K562 (cell line): ENCODE data around the gene BMP10. TPM values are rescaled to one million over a fixed set of nuclear protein-coding genes. Genes with fewer than 3 reads are reported as not detected.
A peak's percentile ranks its signal among the peaks of the same experiment; 100 is the strongest.

Experiments
- ASH1L ChIP-seq: fragments of 450-650 bp; IDR thresholded peaks from 2 replicates; pipeline ENCODE4 v1.6.1; 2018; ENCODE audit warnings: borderline replicate concordance, mild to moderate bottlenecking, low read depth; ENCODE audit not compliant: partially characterized antibody
- BACH1 ChIP-seq: fragments of 200-800 bp; sonication (Bioruptor generic); IDR thresholded peaks from 2 replicates; pipeline ENCODE4 v1.6.1; 2016; ENCODE audit warnings: missing genetic modification characterization, missing compliant biosample characterization
- BHLHE40 ChIP-seq: IDR thresholded peaks from 2 replicates; pipeline ENCODE4 v1.6.1; 2011; ENCODE audit warnings: low read length, improper control_type of control experiment
- BRF1 ChIP-seq: IDR thresholded peaks from 3 replicates; pipeline ENCODE4 v1.6.1; 2011; ENCODE audit warnings: borderline replicate concordance, mild to moderate bottlenecking; ENCODE audit not compliant: insufficient read length; ENCODE audit errors: extremely low read depth
- CREBBP ChIP-seq: IDR thresholded peaks from one replicate; pipeline ENCODE4 v1.6.1; 2012; ENCODE audit warnings: low read depth, mild to moderate bottlenecking, control low read depth, inconsistent platforms, low read length
- EP400 ChIP-seq: fragments of 450-650 bp; IDR thresholded peaks from 2 replicates; pipeline ENCODE4 v1.6.1; 2017; ENCODE audit warnings: antibody characterized with exemption, mild to moderate bottlenecking, moderate library complexity
- JUN ChIP-seq, 2 experiments: sonication (generic) in 1 of 2; formaldehyde crosslinking in 1 of 2; IDR thresholded peaks; 2 replicates each; pipeline versions ENCODE4 v1.6.1 to v1.8.0; 2012 to 2022; ENCODE audit warnings: borderline replicate concordance in 2 of 2, mild to moderate bottlenecking in 2 of 2, improper control_type of control experiment in 1 of 2, low read depth in 1 of 2, low read length in 1 of 2, missing genetic modification reagents in 1 of 2
- MEF2A ChIP-seq: IDR thresholded peaks from 2 replicates; pipeline ENCODE4 v1.6.1; 2011; ENCODE audit warnings: low read depth, mild to moderate bottlenecking, low read length, moderate library complexity; ENCODE audit not compliant: control insufficient read depth
- MEF2D ChIP-seq: conservative IDR thresholded peaks from 2 replicates; pipeline ENCODE4 v1.6.1; 2016; ENCODE audit warnings: low read depth, missing genetic modification characterization, missing compliant biosample characterization
- MITF ChIP-seq: IDR thresholded peaks from 2 replicates; pipeline ENCODE4 v1.6.1; 2014; ENCODE audit warnings: antibody characterized with exemption
- MTA3 ChIP-seq: fragments of 450-650 bp; formaldehyde crosslinking; IDR thresholded peaks from 2 replicates; pipeline ENCODE4 v1.6.1; 2017; ENCODE audit warnings: mild to moderate bottlenecking, borderline replicate concordance
- NCOA2 ChIP-seq, 2 experiments: fragments of 450-650 bp; IDR thresholded peaks; 2 replicates each; pipeline ENCODE4 v1.6.1; 2018; ENCODE audit warnings: mild to moderate bottlenecking in 2 of 2, moderate library complexity in 1 of 2; ENCODE audit not compliant: partially characterized antibody in 2 of 2
- NFRKB ChIP-seq: fragments of 450-650 bp; IDR thresholded peaks from 2 replicates; pipeline ENCODE4 v1.6.1; 2016; ENCODE audit warnings: low read depth
- NR2C2 ChIP-seq, 2 experiments: fragments of 200-800 bp in 1 of 2; sonication (Bioruptor generic) in 1 of 2; sonication (generic) in 1 of 2; formaldehyde crosslinking in 1 of 2; IDR thresholded peaks; 2 replicates each; pipeline versions ENCODE4 v1.6.1 to v1.8.0; 2016 to 2022; ENCODE audit warnings: mild to moderate bottlenecking in 1 of 2, missing compliant biosample characterization in 1 of 2, missing genetic modification characterization in 1 of 2, missing genetic modification reagents in 1 of 2
- RAD51 ChIP-seq: fragments of 450-650 bp; IDR thresholded peaks from 2 replicates; pipeline ENCODE4 v1.7.1; 2016; ENCODE audit warnings: low read depth, mild to moderate bottlenecking, borderline replicate concordance
- RBM22 ChIP-seq: fragments of 200-400 bp; formaldehyde crosslinking; IDR thresholded peaks from 2 replicates; pipeline ENCODE4 v1.6.1; 2018; ENCODE audit warnings: low read length, low read depth; ENCODE audit not compliant: poor library complexity, severe bottlenecking
- RCOR1 ChIP-seq, 2 experiments: IDR thresholded peaks; 2 replicates each; pipeline ENCODE4 v1.6.1; 2012; ENCODE audit warnings: low read depth in 2 of 2, low read length in 2 of 2, borderline replicate concordance in 1 of 2, improper control_type of control experiment in 1 of 2
- TFAP4 ChIP-seq: sonication (generic); formaldehyde crosslinking; IDR thresholded peaks from 2 replicates; pipeline ENCODE4 v1.8.0; 2022; ENCODE audit warnings: missing genetic modification reagents, mild to moderate bottlenecking, moderate library complexity, borderline replicate concordance
- ZNF24 ChIP-seq: fragments of 450-650 bp; IDR thresholded peaks from 2 replicates; pipeline ENCODE4 v1.6.1; 2016
- ZNF280B ChIP-seq: fragments of 250-450 bp; sonication (Bioruptor Pico); IDR thresholded peaks from 2 replicates; pipeline ENCODE4 v1.5.1; 2021; ENCODE audit warnings: mild to moderate bottlenecking
- polyA plus RNA-seq, 8 experiments: library from polyadenylated mRNA; depleted of rRNA in 4 of 8; stranded (reverse) in 5 of 8; unstranded in 3 of 8; fragments of >200 nt; fragmentation: Nextera tagmentation in 2 of 8; fragmentation: Illumina TruSeq in 1 of 8; extraction: Ambion mirVana in 2 of 8; extraction: Trizol in 1 of 8; gene quantifications; 2 replicates each; pipeline versions ENCODE4 v1.2.1 to v1.2.3, GENCODE V29; 2011 to 2014; ENCODE audit warnings: inconsistent platforms in 1 of 8, missing spikeins in 1 of 8
- total RNA-seq, 7 experiments: library from RNA; depleted of rRNA in 6 of 7; stranded (reverse); fragments of >200 nt in 6 of 7; fragmentation: Illumina TruSeq in 2 of 7; extraction: Trizol in 2 of 7; gene quantifications; 2 replicates each; pipeline versions ENCODE4 v1.2.1 to v1.2.3, GENCODE V29; 2011 to 2021; ENCODE audit warnings: low replicate concordance in 1 of 7
- TF ChIP-seq, protein P1 (sequence below): fragments of 200-800 bp; sonication (Bioruptor generic); IDR thresholded peaks from 2 replicates; pipeline ENCODE4 v1.6.1; 2017; ENCODE audit warnings: missing genetic modification characterization, missing compliant biosample characterization

The BMP10 gene
- total and polyA plus RNA-seq, 9 of the 15 experiments (the other 6 are each of a cell fraction or from before 2014, with no cell fraction given), result 0.11 to 0.91 (median 0.43) TPM

DNA sequence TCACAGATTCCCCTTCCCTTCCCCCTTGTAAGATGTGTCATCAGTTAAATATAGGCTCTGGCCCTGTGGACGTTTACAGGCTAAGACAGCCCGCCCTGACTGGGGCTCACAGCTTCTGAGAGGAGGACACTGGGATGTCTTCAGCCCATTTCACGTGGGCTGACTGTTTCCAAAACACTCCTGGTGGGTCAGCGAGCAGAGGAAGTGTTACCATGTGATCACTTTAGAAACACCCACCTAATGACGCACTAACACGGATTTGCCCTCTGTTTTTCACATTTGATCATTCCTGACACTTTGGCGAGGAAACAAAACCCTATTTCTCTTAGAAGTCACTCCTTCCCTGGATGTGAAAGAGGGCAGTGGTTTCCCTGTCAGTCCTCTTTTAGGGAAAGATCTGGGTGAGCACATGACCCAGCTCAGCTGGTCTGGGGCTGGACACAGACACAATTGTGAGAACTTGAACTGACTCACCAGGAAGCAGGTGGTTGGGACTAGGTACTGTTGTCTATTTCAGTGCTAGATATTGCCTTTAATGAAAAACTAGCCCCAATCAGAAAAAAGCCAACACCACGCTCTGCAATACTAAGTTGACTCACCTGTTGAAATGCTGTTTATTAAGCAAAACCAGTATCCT is 38.8 kb downstream of the BMP10 start (continued):
- peak; percentile 43; the same call in 1 of the 2 replicates for TF ChIP-seq MITF
- TF ChIP-seq BRF1, result no peak
- 0 out of 4 replicates have a peak, but pooled peaks of 1 of the 2 experiments have one; percentile 7 for TF ChIP-seq RCOR1 (IDR thresholded peaks at IDR 0.05; ENCODE audit: borderline replicate concordance in 1 of 2, low read depth in 2 of 2, low read length in 2 of 2)
- peak; percentile 91 for TF ChIP-seq MEF2A
- TF ChIP-seq MTA3, result 0 out of 2 replicates have a peak, but pooled peaks have one; percentile 13
- TF ChIP-seq TFAP4 (CRISPR knock-in tag), result peak; percentile 71
- TF ChIP-seq BHLHE40, result peak; percentile 41; the same call in 1 of the 2 replicates
- no peak for TF ChIP-seq ASH1L
- TF ChIP-seq ZNF24, result no peak
- TF ChIP-seq, protein P1, sequence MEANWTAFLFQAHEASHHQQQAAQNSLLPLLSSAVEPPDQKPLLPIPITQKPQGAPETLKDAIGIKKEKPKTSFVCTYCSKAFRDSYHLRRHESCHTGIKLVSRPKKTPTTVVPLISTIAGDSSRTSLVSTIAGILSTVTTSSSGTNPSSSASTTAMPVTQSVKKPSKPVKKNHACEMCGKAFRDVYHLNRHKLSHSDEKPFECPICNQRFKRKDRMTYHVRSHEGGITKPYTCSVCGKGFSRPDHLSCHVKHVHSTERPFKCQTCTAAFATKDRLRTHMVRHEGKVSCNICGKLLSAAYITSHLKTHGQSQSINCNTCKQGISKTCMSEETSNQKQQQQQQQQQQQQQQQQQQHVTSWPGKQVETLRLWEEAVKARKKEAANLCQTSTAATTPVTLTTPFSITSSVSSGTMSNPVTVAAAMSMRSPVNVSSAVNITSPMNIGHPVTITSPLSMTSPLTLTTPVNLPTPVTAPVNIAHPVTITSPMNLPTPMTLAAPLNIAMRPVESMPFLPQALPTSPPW (CRISPR knock-in tag), result peak; percentile 17; the same call in 1 of the 2 replicates
- TF ChIP-seq JUN (IDR thresholded peaks at IDR 0.05; ENCODE audit: borderline replicate concordance, low read depth, low read length), result peak; percentile 69
- no peak for TF ChIP-seq JUN (CRISPR knock-in tag; IDR thresholded peaks at IDR 0.05; ENCODE audit: borderline replicate concordance)
- no peak for TF ChIP-seq RBM22
- no peak for TF ChIP-seq NCOA2 (IDR thresholded peaks at IDR 0.05; ENCODE audit: partially characterized antibody in 2 of 2)
- peak; percentile 68; the same call in 1 of the 2 replicates for TF ChIP-seq MEF2D (tag)
- peak; percentile 73; the same call in 1 of the 2 replicates for TF ChIP-seq RAD51
- TF ChIP-seq NR2C2 (CRISPR knock-in tag; IDR thresholded peaks at IDR 0.05), result 0 out of 2 replicates have a peak, but pooled peaks have one; percentile 20
- TF ChIP-seq NR2C2 (tag; IDR thresholded peaks at IDR 0.05), result peak; percentile 79
- TF ChIP-seq CREBBP, result no peak
- no peak for TF ChIP-seq NFRKB
- peak; percentile 32; the same call in 1 of the 2 replicates for TF ChIP-seq EP400
- TF ChIP-seq BACH1 (tag), result peak; percentile 73; the same call in 1 of the 2 replicates
- no peak for TF ChIP-seq ZNF280B (CRISPR knock-in tag)
